Amniotic stem cell (primary cell): ENCODE measurements around the gene THPO.

Experiments used
- DNase-seq: peaks from one replicate; lab custom pipeline; 2025; lab: John Stamatoyannopoulos, UW

THPO gene

GRCh38 chr3:184362668-184363546, 15.1 kb downstream of the THPO start:
- peak; percentile 95 for DNase-seq

- peak; percentile 68 for DNase-seq
Measured at GRCh38 chr3:184361932-184362667, 15.9 kb downstream of the THPO start.

- DNase-seq, result no peak
Measured at GRCh38 chr3:184361532-184361931, 16.5 kb downstream of the THPO start, which contains the start of the genes CLCN2 and POLR2H. CLCN2 (minus strand) TSS chr3:184361605; CDS start chr3:184361479, 126 bp downstream. POLR2H (plus strand) TSS chr3:184361710; CDS start chr3:184363493, 1,783 bp downstream.

DNA sequence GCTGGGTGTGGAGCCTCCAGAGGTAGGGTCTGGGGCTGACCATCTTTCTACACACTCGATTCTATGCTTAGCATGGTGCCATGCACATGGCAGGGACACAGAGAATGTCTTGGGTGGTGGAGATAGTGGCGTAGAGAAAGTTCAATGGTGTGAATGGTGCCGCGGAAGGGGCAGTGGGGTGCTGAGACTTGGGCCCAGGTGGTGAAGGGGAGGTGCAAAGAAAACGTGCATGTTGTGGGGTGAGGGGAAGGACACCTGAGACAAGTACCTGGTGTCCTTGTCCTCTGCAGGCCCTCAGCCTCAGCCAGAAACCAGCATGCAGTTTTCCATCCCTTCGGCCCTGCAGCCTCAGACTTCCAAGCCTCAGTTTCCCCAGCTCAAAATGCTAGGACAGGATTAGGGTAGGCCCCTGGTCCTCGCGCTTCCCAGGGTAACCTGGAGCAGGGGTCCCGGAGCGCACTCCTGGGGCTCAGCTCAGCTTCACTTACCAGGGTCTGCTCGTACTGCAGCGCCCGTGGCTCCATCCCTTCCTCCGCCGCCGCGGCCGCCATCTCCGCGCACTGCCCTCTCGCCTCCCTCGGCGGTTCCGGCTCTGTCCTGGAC, 17.0 kb downstream of the THPO start:
- no peak for DNase-seq

- no peak for DNase-seq
Measured at GRCh38 chr3:184360070-184360928, 17.7 kb downstream of the THPO start.

GRCh38 chr3:184359610-184360009, 18.4 kb downstream of the THPO start:
- DNase-seq, result no peak

DNA sequence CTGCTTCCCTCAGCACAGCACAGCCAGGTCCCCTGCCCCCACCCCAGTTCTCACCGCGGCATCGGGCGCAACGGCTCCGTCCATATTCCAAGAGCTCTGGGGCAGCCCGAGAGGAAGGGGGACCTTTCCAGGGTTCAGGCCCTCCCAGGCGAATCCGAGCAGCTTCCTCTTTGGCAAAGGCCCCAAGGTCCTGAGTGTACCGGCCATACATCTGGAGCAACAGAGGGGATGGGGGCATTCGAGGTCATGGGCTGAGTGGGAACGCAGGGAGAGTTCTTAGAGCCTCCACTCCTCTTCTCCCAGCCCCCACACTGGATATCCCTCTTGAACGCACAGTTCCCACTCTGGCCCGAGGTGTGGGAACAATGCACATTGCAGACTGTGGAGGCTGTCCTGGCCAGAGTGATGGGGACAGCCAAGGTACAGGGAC, 19.1 kb downstream of the THPO start:
- no peak for DNase-seq

DNA sequence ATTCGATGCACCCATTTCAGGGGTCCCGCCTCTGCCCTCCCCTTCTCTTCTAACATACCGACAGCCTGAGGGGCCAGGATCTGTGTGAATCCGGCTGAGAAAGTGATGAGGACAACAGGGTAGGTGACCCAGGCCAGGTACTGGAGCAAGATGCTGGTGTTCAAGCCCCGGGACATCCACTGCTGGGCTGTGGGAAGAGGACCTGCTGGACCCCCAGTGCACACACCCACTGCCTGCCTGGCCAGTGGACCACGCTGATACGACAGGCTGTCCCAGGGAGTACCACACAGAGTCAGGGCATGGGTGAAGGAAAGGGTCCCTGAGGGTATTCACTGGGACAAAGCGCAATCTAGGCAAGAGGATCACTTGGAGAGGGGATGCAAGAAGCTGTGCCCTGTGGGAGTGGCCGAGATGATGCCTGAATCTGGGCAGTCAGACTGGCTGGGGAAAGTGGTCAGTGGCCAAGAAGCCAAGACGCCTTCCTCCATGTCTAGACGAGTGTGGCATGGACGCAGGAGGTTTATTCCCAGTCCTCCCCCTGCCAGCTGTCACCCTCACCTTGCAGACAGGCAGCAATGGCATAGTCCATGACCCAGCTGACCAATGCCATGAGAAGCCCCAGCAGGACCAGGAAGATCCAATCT, 19.8 kb downstream of the THPO start:
- no peak for DNase-seq

DNA sequence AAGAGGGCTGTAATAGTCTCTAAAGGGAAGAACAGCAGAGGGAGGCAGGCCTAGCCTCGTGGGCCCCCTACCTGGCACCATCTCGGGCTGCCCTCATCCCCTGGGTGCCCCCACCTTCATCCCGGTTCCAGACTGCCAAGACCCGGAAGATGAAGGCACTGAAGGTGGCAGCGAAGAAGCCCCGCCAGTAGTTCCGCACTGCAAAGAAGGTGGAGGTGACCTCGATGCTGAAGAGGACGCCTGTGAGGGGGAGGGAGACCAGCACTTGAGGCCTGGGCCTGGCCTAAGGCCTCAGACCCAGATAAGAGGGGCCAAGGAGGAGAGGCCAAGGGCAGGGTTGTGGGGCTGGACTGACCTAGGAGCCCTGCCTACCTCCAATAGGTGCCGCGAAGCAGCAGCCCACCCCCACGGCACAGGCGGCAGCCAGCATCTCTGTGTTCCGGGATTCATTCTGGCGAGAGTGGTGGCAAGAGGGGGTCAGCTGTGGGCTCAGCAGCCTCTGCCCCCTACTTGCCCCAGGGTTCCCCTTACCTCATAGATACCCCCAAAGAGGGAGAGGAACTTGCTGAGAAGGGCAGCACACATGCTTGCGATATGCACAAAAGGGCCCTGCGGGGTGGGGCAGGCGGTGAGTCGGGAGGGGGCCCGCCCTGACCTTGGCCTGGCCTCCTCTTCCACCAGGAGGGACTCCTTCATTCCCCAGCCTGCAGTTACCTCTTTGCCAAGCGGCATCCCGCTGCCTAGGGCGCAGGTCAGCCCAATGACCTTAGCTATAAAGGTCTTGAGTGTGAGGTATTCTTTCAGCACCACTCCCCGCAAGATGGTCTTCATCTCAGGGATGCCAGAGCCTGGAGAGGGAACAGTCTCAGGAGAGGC, 20.5 kb downstream of the THPO start:
- no peak for DNase-seq

GRCh38 chr3:184355261-184356040, 22.6 kb downstream of the THPO start:
- DNase-seq, result no peak

DNA sequence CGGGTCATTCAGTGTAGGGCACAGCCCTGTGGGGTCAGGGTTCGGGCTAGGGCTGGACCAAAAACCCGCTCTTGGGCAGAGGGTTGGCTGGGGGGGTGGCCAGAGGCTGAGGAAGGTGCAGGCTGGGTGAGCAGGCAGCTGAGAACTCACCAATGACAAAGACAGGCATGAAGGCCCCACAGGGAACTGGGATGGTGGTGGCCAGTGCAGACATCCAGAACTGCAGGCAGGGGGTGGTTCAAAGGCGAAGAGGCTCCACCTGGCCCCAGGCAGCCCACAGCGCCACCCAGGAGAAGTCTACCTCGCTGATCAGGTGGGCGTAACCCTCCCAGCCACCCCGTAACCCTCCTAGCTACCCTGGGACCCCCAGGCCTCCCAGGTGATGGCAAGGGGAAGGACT, 23.3 kb downstream of the THPO start:
- DNase-seq, result no peak

DNA sequence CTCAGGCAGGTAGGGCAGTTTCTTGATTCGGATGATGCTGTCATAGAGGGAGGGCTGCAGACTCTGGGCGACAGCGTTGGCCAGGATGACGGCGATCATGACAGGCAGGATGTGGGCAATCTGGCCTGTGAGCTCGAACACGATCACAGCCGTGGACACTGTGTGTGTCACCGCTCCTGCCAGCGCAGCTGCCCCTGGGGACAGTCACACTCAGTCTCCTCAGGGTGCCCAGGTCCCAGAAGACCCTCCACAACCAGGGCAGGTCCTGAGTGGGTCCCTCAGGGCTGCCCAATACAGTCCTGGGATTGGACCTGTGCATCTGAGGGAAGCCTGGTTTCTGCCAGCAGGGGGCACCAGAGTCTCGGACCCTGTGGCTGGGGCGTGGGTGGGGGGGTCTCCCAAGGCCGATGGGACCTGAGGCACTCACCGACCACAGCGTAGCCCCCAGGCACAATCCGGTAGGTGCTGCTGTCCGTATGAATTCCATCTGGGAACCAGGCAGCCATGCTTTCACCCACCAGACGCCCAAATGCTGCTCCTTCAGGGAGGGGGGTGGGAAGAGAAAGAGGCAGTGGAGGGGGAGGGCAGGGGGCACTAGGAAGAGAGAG, 23.8 kb downstream of the THPO start:
- no peak for DNase-seq

DNA sequence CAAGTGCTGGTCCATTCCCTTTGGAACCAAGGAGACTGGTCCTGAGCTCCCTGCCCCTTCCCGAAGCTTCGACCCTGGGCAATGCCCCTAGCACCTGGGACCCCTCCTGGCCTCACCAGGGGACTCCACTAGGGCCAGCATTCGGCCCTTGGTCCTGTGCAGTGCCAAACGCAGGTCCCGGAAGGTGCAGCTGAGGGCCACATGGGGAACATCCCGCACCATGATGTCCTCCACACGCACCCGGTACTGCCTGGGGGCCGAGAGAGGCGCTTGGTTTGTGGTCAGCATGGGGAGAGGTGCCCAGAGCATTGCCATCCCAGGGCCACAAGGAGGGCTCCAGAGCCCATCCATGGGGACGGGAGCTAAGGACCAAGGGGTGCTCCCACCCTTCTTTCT, 24.5 kb downstream of the THPO start:
- no peak for DNase-seq

GRCh38 chr3:184352897-184353545, 25.0 kb downstream of the THPO start:
- no peak for DNase-seq

- DNase-seq, result no peak
Measured at GRCh38 chr3:184352149-184352785, 25.7 kb downstream of the THPO start.

DNA sequence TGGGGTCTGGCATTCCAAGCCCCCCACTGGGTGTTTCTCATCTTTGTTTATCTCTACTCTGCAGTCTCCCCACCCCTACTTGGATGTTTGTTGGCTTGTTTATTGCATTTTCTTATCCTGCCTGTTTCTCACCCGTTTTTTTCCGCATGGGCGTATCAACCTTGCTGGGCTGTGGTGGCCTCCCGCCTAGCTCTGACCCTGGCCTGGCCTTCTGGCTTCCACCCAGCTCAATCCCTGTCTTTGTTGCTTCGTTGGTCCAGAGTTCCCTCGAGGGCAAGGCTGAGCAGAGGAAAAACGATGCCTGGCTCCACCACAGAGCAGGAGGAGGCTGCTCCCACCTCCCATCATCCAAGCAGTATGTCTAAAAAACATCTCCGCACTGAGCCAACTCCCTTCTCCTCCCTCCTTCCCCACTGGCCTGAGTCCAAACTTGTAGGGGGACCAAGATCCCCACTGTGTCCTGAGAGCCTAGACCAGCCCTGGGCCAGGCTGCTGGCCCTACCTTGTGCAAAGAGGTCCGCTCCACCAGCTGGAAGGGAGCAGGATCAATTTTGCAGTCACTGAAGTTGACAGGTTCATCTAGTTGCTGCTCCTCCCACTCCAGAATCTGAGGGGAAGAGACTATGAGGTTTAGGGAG, 26.4 kb downstream of the THPO start:
- no peak for DNase-seq

DNA sequence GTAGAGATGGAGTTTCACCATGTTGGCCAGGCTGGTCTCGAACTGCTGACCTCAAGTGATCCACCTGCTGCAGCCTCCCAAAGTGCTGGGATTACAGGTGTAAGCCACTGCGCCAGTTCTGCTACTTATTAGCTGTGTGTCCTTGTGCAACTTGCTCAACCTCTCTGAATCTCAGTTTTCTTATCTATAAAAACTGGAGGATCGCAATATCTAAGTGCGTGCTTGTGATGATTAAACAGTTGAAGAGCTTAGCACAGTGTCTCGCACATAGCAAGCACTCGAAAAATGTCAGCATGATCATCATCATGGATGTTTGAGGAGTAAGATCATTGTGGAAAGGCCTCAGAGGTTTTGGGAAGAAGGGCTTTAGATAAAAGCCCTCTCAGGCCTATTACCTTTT, 27.4 kb downstream of the THPO start:
- no peak for DNase-seq
